ENCODE results near the gene APH1A. TPM values are rescaled to one million over a fixed set of nuclear protein-coding genes. Genes with fewer than 3 reads are reported as not detected.
"Not testable (repeated sequence)": the region's sequence is repeated elsewhere in the genome, so short reads cannot be mapped to it uniquely, and the experiment has no call there.

APH1A gene
- total RNA-seq, 1 experiment from 2014 or later, result 193 TPM

- in situ Hi-C loops (cut with HindIII; ENCODE audit: low sequenced_read_pairs), result no loop called here
- DNase-seq (ENCODE audit: low spot score), result peak; percentile 100
Measured at GRCh38 chr1:150235852-150236613, 32.8 kb downstream of the APH1A start, which contains the start of gene ANP32E. ANP32E (minus strand) TSS chr1:150236112; CDS start chr1:150235786, 326 bp downstream.

GRCh38 chr1:150235294-150235851 is 33.4 kb downstream of the APH1A start:
- DNase-seq (ENCODE audit: low spot score), result peak; percentile 27
- in situ Hi-C loops (cut with HindIII; ENCODE audit: low sequenced_read_pairs), result no loop called here

- in situ Hi-C loops (cut with HindIII; ENCODE audit: low sequenced_read_pairs), result no loop called here
Measured at GRCh38 chr1:150234566-150235293, 34.1 kb downstream of the APH1A start.

GRCh38 chr1:150234309-150234565 is 34.6 kb downstream of the APH1A start:
- in situ Hi-C loops (cut with HindIII; ENCODE audit: low sequenced_read_pairs), result no loop called here
- no peak for DNase-seq (ENCODE audit: low spot score)

More at GRCh38 chr1:150234566-150235293, 34.1 kb downstream of the APH1A start:
- peak; percentile 86 for DNase-seq (ENCODE audit: low spot score)

GRCh38 chr1:150233359-150234308 is 35.2 kb downstream of the APH1A start:
- in situ Hi-C loops (cut with HindIII; ENCODE audit: low sequenced_read_pairs), result no loop called here
- DNase-seq (ENCODE audit: low spot score), result peak; percentile 54

- in situ Hi-C loops (cut with HindIII; ENCODE audit: low sequenced_read_pairs); DNase-seq (ENCODE audit: low spot score): not testable (repeated sequence)
Measured at GRCh38 chr1:150232921-150233320, 35.9 kb downstream of the APH1A start.

- DNase-seq (ENCODE audit: low spot score); in situ Hi-C loops (cut with HindIII; ENCODE audit: low sequenced_read_pairs): not testable (repeated sequence)
Measured at GRCh38 chr1:150228246-150228645, 40.6 kb downstream of the APH1A start.

GRCh38 chr1:150227228-150227627 is 41.6 kb downstream of the APH1A start:
- in situ Hi-C loops (cut with HindIII; ENCODE audit: low sequenced_read_pairs), result no loop called here
- no peak for DNase-seq (ENCODE audit: low spot score)

GRCh38 chr1:150226486-150226885 is 42.3 kb downstream of the APH1A start:
- no peak for DNase-seq (ENCODE audit: low spot score)
- in situ Hi-C loops (cut with HindIII; ENCODE audit: low sequenced_read_pairs), result no loop called here

- in situ Hi-C loops (cut with HindIII; ENCODE audit: low sequenced_read_pairs), result no loop called here
Measured at GRCh38 chr1:150225546-150225945, 43.3 kb downstream of the APH1A start.

GRCh38 chr1:150224983-150225382 is 43.8 kb downstream of the APH1A start:
- in situ Hi-C loops (cut with HindIII; ENCODE audit: low sequenced_read_pairs), result no loop called here
- DNase-seq (ENCODE audit: low spot score), result no peak

More at GRCh38 chr1:150225546-150225945, 43.3 kb downstream of the APH1A start:
- DNase-seq (ENCODE audit: low spot score), result no peak

- in situ Hi-C loops (cut with HindIII; ENCODE audit: low sequenced_read_pairs), result no loop called here
- peak; percentile 74 for DNase-seq (ENCODE audit: low spot score)
Measured at GRCh38 chr1:150221552-150221951, 47.3 kb downstream of the APH1A start.

- in situ Hi-C loops (cut with HindIII; ENCODE audit: low sequenced_read_pairs); DNase-seq (ENCODE audit: low spot score): not testable (repeated sequence)
Measured at GRCh38 chr1:150215855-150216254, 53.0 kb downstream of the APH1A start.

Other genes starting within 250 kb of the APH1A start
- gene VPS45, start 201.2 kb downstream of the APH1A start, total RNA-seq (2014; rRNA removed; shearing (Covaris generic)), result 35.3 and 43.2 TPM in 2 replicates
- 42.9 and 45.6 TPM in 2 replicates for gene PLEKHO1, start 119.1 kb downstream of the APH1A start, total RNA-seq (2014; rRNA removed; shearing (Covaris generic))
- gene ANP32E, start 32.9 kb downstream of the APH1A start, total RNA-seq (2014; rRNA removed; shearing (Covaris generic)), result 40.8 and 55.2 TPM in 2 replicates
- 20.7 and 42.6 TPM in 2 replicates for gene CA14, start 11.2 kb downstream of the APH1A start, total RNA-seq (2014; rRNA removed; shearing (Covaris generic))
- 2.3 and 4.6 TPM in 2 replicates for gene C1orf54, start 3.8 kb upstream of the APH1A start, total RNA-seq (2014; rRNA removed; shearing (Covaris generic))
- 9.5 and 11.7 TPM in 2 replicates for gene CIART, start 13.5 kb upstream of the APH1A start, total RNA-seq (2014; rRNA removed; shearing (Covaris generic))
- 73.2 and 92.0 TPM in 2 replicates for gene MRPS21, start 24.8 kb upstream of the APH1A start, total RNA-seq (2014; rRNA removed; shearing (Covaris generic))
- gene PRPF3, start 52.5 kb upstream of the APH1A start, total RNA-seq (2014; rRNA removed; shearing (Covaris generic)), result 42.0 and 52.9 TPM in 2 replicates
- 5.4 and 5.6 TPM in 2 replicates for gene RPRD2, start 95.1 kb upstream of the APH1A start, total RNA-seq (2014; rRNA removed; shearing (Covaris generic))
- 34.6 and 36.7 TPM in 2 replicates for gene TARS2, start 218.4 kb upstream of the APH1A start, total RNA-seq (2014; rRNA removed; shearing (Covaris generic))
- 44.5 and 60.0 TPM in 2 replicates for gene ECM1, start 239.1 kb upstream of the APH1A start, total RNA-seq (2014; rRNA removed; shearing (Covaris generic))
- gene FALEC, start 246.7 kb upstream of the APH1A start, total RNA-seq (2014; rRNA removed; shearing (Covaris generic)), result 2.2 TPM in 1 of 2 replicates, not detected in the other

Data from G401 (cell line).